ENCODE results near the gene CASQ1. TPM values are rescaled to one million over a fixed set of nuclear protein-coding genes. Genes with fewer than 3 reads are reported as not detected.

The CASQ1 gene
- total and polyA plus RNA-seq, 2 donors (not counting 3 experiments of a cell fraction or from before 2014, with no cell fraction given): not detected

DNA sequence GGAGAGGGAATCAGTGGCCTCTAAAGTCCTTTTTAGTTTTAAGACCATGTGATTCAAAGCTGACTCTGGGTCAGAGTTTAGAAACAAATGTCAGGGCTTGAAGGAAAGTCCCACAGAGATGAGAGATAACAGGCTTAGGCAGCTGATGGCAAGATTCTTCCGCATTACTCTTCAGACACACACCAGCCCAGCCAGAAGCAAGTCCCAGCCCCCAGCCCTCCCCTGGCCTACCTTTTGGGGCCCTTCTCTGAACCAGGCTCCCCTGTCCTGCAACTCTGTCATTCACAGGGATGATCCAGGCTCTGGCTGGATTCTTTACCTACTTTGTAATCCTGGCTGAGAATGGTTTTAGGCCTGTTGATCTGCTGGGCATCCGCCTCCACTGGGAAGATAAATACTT, 13.1 kb upstream of the CASQ1 start:
- Histone ChIP-seq H3K9me3 (replicated peaks; ENCODE audit: control insufficient read depth, insufficient read depth, low read length) (no peaks in the 10 kb centered on the region), H4K20me1 (replicated peaks; ENCODE audit: control insufficient read depth, extremely low read depth, insufficient read depth, low read length) (no peaks in the 10 kb centered on the region), H2AFZ (ENCODE audit: low read depth, low read length) (no peak overlapping the region), H3K79me2 (ENCODE audit: control insufficient read depth, insufficient read depth, low read length) (no peaks in the 10 kb centered on the region), H3K9me1 (replicated peaks; ENCODE audit: control insufficient read depth, extremely low read depth, insufficient read depth, low read length) (no peaks in the 10 kb centered on the region), H3K4me2 (ENCODE audit: insufficient read depth, low read length) (no peak overlapping the region), H3K9ac (replicated peaks; ENCODE audit: extremely low read depth, insufficient read depth, low read length) (no peak overlapping the region), H3K36me3 (ENCODE audit: control insufficient read depth in 2 of 2, extremely low read depth in 1 of 2, insufficient read depth in 2 of 2, low read length in 2 of 2) (no peaks in the 10 kb centered on the region), H3K27ac (ENCODE audit: insufficient read depth, low read depth, low read length) (no peak overlapping the region), H3K4me3 (replicated peaks in 1 of 3; ENCODE audit: insufficient read depth in 1 of 3, low read depth in 1 of 3, low read length in 3 of 3) (no peak overlapping the region), H3K4me1 (ENCODE audit: control insufficient read depth, extremely low read depth, insufficient read depth, low read length) (no peaks in the 10 kb centered on the region), H3K27me3 (ENCODE audit: control insufficient read depth in 2 of 2, insufficient read depth in 2 of 2, low read length in 2 of 2) (peaks cover 12 to 18% of the 10 kb centered on the region in 2 experiments)
- DNase-seq (ENCODE audit: low read depth, low spot score): no peak
- intact Hi-C loops (cut with micrococcal nuclease) (no loop called here), dilution Hi-C loops (cut with MboI; ENCODE audit: extremely low pct_ligation_motif_present, low sequenced_read_pairs) (no loop called here)
- ChIA-PET POLR2A (no interaction called here), CTCF (interaction anchor here (2.5 kb wide), 1 partner anchor 75 kb away, joined by 6 read pairs; no protein-coding TSS in a partner anchor)
- no peak for FAIRE-seq
- no TSS peak for BruUV-seq (replicated peaks)
- TF ChIP-seq GATA2 (IDR thresholded peaks at IDR 0.05; ENCODE audit: insufficient read depth, insufficient read length, low read depth, low read length): no peak
- TF ChIP-seq EZH2 (IDR thresholded peaks at IDR 0.05; ENCODE audit: borderline replicate concordance, low read depth, low read length, severe bottlenecking): no peak
- TF ChIP-seq POLR2AphosphoS5 (IDR thresholded peaks at IDR 0.05; ENCODE audit: insufficient read depth, low read depth, low read length): no peak

- CTCF ChIA-PET: no interaction called here
- POLR2A ChIA-PET: no interaction called here
- H3K4me2 ChIP-seq (ENCODE audit: insufficient read depth, low read length): no peak overlapping the region
- H2AFZ ChIP-seq (ENCODE audit: low read depth, low read length): no peak overlapping the region
- no TSS peak for BruUV-seq (replicated peaks)
- FAIRE-seq: no peak
- no peaks in the 10 kb centered on the region for H3K36me3 ChIP-seq (ENCODE audit: control insufficient read depth in 2 of 2, extremely low read depth in 1 of 2, insufficient read depth in 2 of 2, low read length in 2 of 2)
- H3K27me3 ChIP-seq (ENCODE audit: control insufficient read depth in 2 of 2, insufficient read depth in 2 of 2, low read length in 2 of 2): peaks cover 12 to 18% of the 10 kb centered on the region in 2 experiments
- H3K9me3 ChIP-seq (replicated peaks; ENCODE audit: control insufficient read depth, insufficient read depth, low read length): no peaks in the 10 kb centered on the region
- dilution Hi-C loops (cut with MboI; ENCODE audit: extremely low pct_ligation_motif_present, low sequenced_read_pairs) (no loop called here), intact Hi-C loops (cut with micrococcal nuclease) (no loop called here)
- no peak overlapping the region for H3K27ac ChIP-seq (ENCODE audit: insufficient read depth, low read depth, low read length)
- no peaks in the 10 kb centered on the region for H3K79me2 ChIP-seq (ENCODE audit: control insufficient read depth, insufficient read depth, low read length)
- H3K9me1 ChIP-seq (replicated peaks; ENCODE audit: control insufficient read depth, extremely low read depth, insufficient read depth, low read length): no peaks in the 10 kb centered on the region
- TF ChIP-seq POLR2A (IDR thresholded peaks at IDR 0.05; ENCODE audit: low read depth, low read length) (no peak), EZH2 (IDR thresholded peaks at IDR 0.05; ENCODE audit: borderline replicate concordance, low read depth, low read length, severe bottlenecking) (no peak), FOS (IDR thresholded peaks at IDR 0.05; ENCODE audit: borderline replicate concordance, insufficient read depth, low read length) (no peak), CTCF (IDR thresholded peaks at IDR 0.05; ENCODE audit: extremely low read depth in 1 of 2, insufficient read depth in 1 of 2, low read depth in 1 of 2, low read length in 2 of 2) (no peak), POLR2AphosphoS5 (IDR thresholded peaks at IDR 0.05; ENCODE audit: insufficient read depth, low read depth, low read length) (no peak), MYC (IDR thresholded peaks at IDR 0.05; ENCODE audit: low read depth, low read length) (no peak), JUN (IDR thresholded peaks at IDR 0.05; ENCODE audit: borderline replicate concordance, insufficient read depth, insufficient read length, low read depth) (no peak)
- TF ChIP-seq, protein P1, sequence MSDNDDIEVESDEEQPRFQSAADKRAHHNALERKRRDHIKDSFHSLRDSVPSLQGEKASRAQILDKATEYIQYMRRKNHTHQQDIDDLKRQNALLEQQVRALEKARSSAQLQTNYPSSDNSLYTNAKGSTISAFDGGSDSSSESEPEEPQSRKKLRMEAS (IDR thresholded peaks at IDR 0.05; ENCODE audit: insufficient read depth, insufficient read length): no peak
- no peaks in the 10 kb centered on the region for H4K20me1 ChIP-seq (replicated peaks; ENCODE audit: control insufficient read depth, extremely low read depth, insufficient read depth, low read length)
- H3K9ac ChIP-seq (replicated peaks; ENCODE audit: extremely low read depth, insufficient read depth, low read length): no peak overlapping the region
- DNase-seq (ENCODE audit: low read depth, low spot score): no peak
- H3K4me3 ChIP-seq (replicated peaks in 1 of 3; ENCODE audit: insufficient read depth in 1 of 3, low read depth in 1 of 3, low read length in 3 of 3): no peak overlapping the region
- no peaks in the 10 kb centered on the region for H3K4me1 ChIP-seq (ENCODE audit: control insufficient read depth, extremely low read depth, insufficient read depth, low read length)
Observed at GRCh38 chr1:160177667-160178066, 12.7 kb upstream of the CASQ1 start.
